HG02943 (cell line): ENCODE results near the gene RABL2B.
"Not testable (repeated sequence)": the region's sequence is repeated elsewhere in the genome, so short reads cannot be mapped to it uniquely, and the experiment has no call there.

Source experiments
- ATAC-seq: cut with Tn5 transposase; IDR thresholded peaks from one replicate; pipeline ENCODE4 v1.9.1; 2021; ENCODE audit warnings: mild to moderate bottlenecking, low read depth, moderate library complexity; ENCODE audit not compliant: unreplicated experiment

The RABL2B gene

DNA sequence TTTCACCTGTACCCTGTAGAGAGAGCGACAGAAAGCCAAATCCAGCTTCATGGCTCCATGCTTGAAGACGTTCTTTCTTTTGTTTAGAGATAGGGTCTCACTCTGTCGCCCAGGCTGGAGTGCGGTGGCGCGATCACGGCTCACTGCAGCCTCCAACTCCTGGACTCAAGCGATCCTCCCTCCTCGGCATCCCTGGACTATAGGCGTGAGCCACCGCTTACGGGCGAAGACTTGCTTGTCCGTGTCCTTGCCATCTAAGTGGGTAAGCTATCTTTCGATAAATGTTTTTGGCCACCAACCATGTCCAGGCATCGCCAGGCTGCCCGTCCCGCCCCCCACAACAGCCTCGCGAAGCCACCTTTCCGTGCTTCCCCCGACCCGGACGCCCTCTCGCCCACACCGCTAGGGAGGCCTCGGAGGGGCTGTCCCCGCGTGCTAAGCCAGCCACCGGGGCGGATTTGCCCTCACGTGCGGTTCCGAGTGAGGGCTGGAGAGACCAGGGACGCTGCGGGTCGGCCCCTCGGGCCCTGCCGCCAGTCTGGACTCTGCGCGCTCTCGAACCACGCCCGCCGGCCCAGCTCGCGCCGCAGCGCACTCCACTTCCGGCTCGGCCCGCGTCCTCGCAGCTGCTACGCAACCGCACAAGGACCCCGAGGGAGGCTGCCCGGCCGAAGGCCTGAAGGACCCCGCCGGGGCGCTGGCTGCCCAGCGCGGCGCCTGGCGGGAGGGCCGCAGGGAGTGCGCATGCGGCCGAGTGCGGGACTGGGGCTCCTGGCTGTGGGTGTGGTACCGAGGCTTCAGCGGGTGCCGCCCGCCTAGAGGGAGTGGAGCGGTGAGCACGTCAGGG, at the start of gene RABL2B:
RABL2B (minus strand) TSS at position 604 of the 847 bp plus-strand sequence. CDS start 1,342 bp downstream, outside the sequence.
- peak; percentile 88 for ATAC-seq

DNA sequence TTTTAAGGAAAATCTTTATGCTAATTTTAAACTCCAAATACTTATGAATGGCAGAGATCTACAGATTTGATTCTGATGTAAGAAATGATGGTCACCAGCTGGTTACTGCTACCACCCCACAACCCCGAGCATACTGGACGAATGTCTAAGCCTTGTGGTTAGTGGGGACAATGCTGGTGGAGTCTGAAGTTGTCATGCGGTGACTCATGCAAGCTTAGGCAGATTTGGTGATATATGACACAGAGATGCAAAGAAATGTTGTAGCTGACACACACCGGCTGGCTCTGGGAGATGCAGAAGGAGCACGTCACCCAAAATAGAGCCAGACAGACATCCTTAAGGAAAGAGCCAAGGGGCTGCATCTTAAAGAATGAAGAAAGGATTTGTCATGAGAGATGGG, 3.5 kb upstream of the RABL2B start:
- ATAC-seq = not testable (repeated sequence)

DNA sequence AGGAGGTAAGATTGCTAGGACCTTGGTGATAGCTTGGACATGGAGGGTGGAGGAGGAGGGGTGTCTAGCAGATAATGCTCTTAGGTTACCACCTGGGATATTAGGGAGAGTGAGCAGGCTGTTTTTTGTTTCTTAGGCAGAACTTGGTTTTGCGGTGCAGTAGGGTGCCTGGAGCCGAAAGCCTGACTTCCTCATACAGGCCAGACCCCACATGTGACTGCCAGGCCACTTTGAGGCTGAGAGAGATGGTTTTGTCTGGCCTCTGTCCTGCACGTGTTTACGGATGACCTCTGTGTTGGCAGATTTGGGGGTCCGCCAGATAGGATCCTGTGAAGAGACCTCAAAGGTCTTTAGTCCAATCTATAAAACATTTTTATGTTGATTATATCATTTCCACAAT, 1.9 kb upstream of the RABL2B start:
- ATAC-seq = not testable (repeated sequence)

DNA sequence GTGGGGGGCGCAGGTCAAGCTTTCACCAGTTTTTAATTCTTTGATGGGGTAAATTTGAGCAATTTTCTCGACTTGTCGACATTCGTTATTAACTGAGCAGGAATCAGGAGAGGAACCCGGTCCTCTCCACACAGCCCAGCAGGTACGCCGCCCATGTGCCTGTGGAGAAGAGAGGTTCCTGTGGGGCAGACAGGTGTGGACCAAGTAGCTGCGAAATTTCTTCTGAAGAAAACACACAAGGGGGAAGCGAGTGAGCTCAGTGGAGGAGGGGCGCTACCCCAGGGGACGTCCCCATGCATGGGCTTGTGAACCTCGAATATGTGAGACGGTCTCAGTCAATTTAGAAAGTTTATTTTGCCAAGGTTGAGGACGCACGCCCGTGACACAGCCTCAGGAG, 442 bp upstream of the RABL2B start:
- peak; percentile 29 for ATAC-seq

DNA sequence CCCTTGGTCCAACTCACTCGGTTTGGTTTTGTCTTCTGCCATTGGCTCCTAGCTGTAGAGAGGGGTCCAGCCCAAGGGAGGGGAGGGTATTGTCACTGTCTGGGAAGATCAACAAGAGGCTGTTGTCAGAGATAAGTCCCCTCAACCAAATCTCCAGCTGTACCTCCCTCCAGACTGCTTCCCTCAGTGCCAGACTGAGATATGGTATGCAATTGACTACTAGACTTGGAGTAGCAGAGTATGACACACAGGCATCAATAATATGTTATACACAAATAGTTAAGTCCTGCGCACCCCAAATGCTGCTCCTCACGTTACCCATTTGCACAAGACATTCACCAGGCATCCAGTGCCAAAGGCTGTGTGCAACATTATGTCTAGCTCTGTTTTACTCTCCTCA, 1.2 kb downstream of the RABL2B start:
- ATAC-seq = not testable (repeated sequence)

DNA sequence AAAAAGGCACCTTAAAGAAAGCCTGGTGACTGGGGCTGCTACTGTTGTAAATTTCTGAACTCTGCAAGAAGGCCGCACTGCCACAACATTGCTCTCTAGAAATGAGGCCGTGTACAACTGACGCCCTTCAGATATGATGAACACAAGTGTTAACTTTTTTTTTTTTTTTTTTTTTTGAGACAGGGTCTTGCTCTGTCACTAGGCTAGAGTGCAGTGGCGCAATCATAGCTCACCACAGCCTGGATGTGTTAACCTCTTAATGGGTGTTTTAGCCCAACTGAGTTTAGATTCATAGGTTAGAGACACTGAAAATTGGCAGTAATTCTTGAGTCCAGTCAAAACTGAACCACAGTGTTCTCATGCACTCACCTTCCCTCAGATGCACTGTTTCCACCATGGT, 3.2 kb downstream of the RABL2B start:
- ATAC-seq = not testable (repeated sequence)

DNA sequence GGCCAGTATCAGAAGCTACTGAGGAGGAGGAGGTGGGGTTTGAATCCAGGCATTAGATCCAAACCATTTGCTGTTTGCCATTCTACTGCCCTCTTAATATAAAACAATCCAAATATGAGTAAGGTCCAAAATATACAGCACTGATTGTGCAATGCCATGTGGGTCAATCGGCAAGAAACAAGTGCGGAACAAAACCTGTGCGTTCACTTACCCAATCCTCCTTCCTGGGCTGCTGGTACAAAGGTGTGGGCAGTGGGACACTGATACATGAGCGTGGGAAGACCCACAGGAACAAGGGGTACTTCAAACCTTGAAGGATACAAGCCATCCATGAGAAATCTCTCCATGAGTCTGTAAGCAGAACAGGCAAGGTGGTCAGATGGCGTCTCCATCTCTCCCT, 5.8 kb downstream of the RABL2B start:
- ATAC-seq = not testable (repeated sequence)

DNA sequence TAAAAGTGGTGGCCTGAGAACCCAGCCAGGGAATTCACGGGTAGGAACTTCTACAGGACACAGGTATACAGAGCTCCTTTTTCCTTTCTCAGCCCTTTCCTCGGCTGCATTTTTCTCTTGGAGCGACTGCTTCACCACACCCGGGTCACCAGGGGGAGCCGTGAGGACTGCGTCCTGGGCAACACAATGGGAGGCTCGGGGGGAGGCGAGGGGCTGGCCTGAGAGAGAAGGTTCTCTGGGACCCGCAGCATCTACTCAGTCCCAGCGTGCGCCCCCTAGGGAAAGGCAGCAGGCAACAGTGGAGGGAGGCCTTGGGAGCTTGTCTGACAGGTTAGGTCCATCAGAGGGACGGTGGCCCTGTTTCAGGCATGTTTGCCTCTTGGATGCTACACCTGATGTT, 8.3 kb downstream of the RABL2B start:
- ATAC-seq = not testable (repeated sequence)

DNA sequence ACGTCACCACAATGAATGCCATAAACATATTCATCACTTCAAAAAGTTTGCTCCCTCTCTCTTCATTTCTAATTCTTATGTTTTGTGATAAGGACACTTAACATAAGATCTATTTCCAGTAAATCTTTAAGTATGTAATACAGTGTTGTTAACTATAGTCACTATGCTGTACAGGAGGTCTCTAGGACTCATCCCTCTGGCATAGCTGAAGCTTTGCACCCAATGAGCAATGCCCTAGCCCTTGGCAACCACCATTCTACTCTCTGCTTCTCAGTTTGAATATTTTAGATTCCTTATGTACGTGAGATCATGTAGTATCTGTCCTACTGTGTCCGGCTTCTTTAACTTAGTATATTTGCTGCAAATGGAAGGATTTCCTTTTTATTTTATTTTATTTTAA, 19.1 kb downstream of the RABL2B start:
- ATAC-seq = not testable (repeated sequence)

DNA sequence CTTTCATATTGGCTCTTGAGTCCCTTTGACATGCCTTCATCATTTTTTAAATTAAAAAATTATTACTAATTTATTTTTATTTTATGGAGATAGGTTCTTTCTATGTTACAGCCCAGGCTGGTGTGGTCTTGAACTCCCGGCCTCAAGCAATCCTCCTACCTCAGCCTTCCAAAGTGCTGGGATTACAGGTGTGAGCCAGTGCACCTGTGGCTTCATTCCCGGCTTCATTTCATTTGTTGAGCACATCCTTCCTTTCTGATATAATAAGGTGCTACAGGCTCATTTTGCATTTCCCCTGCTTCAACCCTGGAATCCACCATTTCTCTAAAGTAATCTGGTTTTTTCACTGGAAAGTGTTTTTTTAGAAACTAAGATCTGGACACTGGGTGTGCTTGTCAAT, 21.6 kb downstream of the RABL2B start:
- ATAC-seq = not testable (repeated sequence)

DNA sequence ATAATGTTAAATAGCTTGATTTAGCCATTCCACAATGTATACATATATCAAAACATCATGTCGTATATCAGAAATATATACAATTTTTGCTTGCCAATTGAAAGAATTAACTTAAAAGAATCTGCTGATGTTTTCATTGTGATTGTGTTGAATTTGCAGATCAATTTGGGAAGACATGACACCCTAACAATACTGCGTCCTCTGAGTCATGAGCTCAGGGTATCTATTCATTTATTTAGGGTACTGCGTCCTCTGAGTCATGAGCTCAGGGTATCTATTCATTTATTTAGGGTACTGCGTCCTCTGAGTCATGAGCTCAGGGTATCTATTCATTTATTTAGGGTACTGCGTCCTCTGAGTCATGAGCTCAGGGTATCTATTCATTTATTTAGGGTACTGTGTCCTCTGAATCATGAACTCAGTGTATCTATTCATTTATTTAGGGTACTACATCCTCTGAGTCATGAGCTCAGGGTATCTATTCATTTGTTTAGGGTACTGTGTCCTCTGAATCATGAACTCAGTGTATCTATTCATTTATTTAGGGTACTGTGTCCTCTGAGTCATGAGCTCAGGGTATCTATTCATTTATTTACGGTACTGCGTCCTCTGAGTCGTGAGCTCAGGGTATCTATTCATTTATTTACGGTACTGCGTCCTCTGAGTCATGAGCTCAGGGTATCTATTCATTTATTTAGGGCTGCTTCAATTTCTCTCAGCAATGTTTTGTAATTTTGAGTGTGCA, 23.7 kb downstream of the RABL2B start:
- ATAC-seq = not testable (repeated sequence)

DNA sequence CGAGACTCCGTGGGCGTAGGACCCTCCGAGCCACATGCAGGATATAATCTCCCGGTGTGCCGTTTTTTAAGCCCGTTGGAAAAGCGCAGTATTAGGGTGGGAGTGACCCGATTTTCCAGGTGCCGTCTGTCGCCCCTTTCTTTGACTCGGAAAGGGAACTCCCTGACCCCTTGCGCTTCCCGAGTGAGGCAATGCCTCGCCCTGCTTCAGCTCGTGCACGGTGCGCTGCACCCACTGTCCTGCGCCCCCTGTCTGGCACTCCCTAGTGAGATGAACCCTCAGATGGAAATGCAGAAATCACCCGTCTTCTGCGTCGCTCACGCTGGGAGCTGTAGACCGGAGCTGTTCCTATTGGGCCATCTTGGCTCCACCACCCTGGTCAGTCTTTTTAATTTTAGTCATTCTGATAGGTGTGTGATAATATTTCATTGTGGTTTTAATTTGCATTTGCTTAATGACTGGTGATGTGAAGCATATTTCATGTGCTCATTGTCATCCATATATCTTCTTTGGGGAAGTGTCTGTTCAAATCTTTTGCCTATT, 26.4 kb downstream of the RABL2B start:
- not testable (repeated sequence) for ATAC-seq

DNA sequence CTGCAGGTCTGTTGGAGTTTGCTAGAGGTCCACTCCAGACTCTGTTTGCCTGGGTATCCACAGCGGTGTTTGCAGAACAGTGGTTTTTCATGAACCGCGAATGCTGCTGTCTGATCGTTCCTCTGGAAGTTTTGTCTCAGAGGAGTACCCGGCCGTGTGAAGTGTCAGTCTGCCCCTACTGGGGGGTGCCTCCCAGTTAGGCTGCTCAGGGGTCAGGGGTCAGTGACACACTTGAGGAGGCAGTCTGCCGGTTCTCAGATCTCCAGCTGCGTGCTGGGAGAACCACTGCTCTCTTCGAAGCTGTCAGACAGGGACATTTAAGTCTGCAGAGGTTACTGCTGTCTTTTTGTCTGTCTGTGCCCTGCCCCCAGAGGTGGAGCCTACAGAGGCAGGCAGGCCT, 27.0 kb downstream of the RABL2B start:
- ATAC-seq = not testable (repeated sequence)

DNA sequence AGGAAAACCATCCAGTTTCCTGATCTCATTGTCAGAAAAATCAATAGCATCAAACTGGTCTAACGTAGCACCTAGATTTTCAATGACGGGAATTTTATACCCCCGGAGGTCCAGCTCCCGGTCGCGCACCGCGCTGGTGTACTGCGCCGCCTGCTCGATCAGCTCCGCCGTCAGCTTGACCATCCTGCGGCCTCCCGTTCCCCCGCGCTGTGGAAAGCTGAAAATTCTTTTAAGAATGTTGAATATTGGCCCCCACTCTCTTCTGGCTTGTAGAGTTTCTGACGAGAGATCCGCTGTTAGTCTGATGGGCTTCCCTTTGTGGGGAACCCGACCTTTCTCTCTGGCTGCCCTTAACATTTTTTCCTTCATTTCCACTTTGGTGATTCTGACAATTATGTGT, 28.2 kb downstream of the RABL2B start:
- not testable (repeated sequence) for ATAC-seq

DNA sequence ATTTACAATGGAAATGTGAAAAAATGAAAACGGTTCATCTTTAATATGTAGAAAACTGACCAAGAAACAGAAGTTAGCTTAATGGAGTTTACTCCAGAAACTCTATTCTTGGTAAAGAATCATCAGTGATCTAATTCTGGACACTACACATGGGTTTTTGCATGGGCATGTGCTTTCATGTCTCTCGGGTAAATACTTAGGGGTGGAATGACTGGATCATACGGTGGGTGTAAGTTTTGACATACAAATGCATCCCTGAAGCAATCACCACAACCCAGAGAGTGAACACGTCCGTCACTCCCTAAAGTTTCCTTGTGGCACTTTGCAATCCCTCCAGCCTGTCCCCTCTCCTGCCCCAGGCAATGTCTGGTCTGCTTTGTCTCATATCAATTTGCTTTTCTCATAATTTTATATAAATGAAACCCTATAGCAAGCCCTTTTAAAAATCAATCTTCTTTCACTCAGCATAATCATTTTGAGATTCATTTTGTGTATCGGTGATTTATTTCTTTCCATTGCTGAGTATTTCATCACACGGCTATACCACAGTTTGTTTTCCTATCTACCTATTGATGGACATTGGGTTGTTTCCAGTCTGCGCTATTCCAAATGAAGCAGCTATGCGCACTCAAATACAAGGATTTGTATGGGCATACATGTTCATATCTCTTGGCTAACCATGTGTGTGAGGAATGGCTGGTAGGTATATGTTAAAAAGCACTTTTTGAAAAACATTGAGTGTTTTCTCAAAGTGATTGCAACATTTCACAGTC, 33.9 kb downstream of the RABL2B start:
- not testable (repeated sequence) for ATAC-seq

DNA sequence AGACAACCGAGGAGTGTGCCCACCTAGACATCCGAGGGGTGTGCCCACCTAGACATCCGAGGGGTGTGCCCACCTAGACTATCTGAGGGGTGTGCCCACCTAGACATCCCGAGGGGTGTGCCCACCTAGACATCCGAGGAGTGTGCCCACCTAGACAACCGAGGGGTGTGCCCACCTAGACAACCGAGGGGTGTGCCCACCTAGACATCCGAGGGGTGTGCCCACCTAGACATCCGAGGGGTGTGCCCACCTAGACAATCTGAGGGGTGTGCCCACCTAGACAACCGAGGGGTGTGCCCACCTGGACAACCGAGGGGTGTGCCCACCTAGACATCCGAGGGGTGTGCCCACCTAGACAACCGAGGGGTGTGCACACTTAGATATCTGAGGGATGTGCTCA, 34.8 kb downstream of the RABL2B start:
- ATAC-seq = not testable (repeated sequence)

DNA sequence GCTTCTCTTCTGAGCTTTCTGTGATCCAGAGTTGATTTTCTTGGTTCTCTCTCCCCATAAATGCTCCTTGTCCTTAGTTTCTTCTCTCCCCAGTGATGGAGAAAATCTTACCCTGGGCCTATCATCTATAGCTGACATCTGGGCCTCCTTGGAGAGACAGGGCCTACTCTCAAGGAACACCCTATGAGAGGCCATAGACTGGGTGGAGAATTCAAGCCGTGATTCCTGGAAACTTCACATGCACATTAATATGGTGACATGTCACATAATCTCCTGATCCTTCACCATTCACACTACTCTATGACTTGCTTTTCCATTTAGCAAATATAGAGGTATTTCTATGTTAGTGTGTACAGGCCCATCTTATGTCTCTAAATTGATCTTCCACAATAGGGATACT, 35.9 kb downstream of the RABL2B start:
- not testable (repeated sequence) for ATAC-seq

DNA sequence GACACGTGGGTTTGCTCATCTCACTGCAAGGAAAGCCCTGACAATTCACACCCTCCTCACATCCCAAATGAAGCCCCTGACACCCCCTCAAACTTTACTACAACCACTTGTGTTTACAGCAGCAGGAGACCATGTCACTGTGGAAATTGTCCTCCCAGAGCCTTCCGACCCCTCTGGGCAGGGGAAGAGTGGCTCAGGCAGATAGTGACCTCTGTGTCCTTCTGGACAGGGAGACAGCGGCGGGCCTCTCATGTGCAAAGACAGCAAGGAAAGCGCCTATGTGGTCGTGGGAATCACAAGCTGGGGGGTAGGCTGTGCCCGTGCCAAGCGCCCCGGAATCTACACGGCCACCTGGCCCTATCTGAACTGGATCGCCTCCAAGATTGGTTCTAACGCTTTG, 39.0 kb downstream of the RABL2B start:
- not testable (repeated sequence) for ATAC-seq

DNA sequence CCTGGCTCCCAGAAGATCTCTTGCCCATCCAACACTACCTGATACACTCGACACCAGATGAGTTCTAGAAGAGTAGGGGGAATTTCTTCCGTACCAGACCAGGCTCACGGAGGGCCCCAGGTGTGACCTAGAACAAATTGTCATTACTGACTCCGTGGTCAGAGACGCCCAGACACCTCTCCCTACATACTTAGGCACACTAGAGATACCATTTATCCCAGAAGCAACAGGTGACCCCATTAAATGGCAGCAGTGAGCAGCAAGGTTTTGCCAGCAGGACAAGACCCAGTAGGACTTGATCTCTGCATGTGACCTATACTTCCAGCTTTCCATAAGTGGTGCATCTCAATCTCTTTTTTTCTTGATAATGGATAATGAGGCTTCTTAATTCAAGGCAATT, 42.7 kb downstream of the RABL2B start:
- ATAC-seq = not testable (repeated sequence)

DNA sequence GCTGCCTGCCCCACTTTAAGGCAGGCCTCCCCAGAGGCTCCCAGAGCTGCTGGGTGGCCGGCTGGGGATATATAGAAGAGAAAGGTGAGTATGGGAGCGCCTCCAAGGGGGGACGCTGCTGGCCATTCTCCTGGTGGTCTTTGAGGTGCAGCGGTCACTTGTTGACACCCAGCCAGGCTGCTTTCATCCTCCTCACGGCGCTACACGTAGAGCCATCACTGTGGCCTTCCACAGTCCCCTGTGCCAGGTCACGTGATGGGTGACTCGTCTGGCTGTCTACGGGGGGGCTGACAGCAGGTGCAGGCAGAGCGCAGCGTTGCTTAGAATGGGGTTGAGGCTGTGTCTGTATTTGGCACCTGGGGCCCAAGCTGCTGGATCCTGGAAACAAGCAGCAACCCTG, 43.5 kb downstream of the RABL2B start:
- no peak for ATAC-seq
